ENCODE measurements around the gene GUCY1A1. TPM values are rescaled to one million over a fixed set of nuclear protein-coding genes. Genes with fewer than 3 reads are reported as not detected.

GUCY1A1 gene
- total RNA-seq, 2 experiments from 2014 or later, result not detected

DNA sequence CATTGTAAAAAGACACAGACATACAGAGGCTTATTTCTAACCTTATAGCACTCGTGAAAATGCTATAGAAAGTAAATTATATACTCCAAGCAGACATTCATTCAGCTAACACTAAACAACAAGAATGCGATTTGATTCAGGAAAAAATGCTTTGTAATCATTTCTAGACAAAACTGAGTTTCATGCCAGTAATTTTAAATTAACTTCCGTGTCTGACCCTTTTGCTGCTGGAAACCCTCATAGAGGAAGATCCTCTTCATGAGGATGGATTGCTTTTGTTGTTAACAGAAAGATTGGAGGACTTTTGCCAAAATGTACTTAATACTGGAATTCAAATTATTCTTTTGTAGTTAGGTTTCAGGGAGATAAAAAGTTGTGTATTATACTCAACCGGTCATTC, 43.3 kb downstream of the GUCY1A1 start:
- Histone ChIP-seq H3K36me3 (ENCODE audit: insufficient read depth, low read length) (no peaks in the 10 kb centered on the region), H3K4me1 (ENCODE audit: insufficient read depth, low read length) (no peaks in the 10 kb centered on the region), H3K27ac (ENCODE audit: low read depth in 1 of 2, low read length in 2 of 2) (no peak overlapping the region), H3K27me3 (ENCODE audit: control insufficient read depth in 1 of 2, insufficient read depth in 2 of 2, low read length in 2 of 2) (no peaks in the 10 kb centered on the region), H3K9me3 (ENCODE audit: control insufficient read depth in 1 of 2, insufficient read depth in 1 of 2, low read length in 2 of 2) (no peaks in the 10 kb centered on the region), H3K4me3 (ENCODE audit: low read length) (no peak overlapping the region)
- no peaks in the 10 kb centered on the region for H3K9me3 Mint-ChIP-seq
- TF ChIP-seq, protein P1, sequence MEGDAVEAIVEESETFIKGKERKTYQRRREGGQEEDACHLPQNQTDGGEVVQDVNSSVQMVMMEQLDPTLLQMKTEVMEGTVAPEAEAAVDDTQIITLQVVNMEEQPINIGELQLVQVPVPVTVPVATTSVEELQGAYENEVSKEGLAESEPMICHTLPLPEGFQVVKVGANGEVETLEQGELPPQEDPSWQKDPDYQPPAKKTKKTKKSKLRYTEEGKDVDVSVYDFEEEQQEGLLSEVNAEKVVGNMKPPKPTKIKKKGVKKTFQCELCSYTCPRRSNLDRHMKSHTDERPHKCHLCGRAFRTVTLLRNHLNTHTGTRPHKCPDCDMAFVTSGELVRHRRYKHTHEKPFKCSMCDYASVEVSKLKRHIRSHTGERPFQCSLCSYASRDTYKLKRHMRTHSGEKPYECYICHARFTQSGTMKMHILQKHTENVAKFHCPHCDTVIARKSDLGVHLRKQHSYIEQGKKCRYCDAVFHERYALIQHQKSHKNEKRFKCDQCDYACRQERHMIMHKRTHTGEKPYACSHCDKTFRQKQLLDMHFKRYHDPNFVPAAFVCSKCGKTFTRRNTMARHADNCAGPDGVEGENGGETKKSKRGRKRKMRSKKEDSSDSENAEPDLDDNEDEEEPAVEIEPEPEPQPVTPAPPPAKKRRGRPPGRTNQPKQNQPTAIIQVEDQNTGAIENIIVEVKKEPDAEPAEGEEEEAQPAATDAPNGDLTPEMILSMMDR (IDR thresholded peaks at IDR 0.05), result no peak
- no peaks in the 10 kb centered on the region for H3K36me3 Mint-ChIP-seq (ENCODE audit: low read depth)
- intact Hi-C loops (cut with DNase I, micrococcal nuclease), result no loop called here
- CTCF ChIA-PET, result no interaction called here
- POLR2A ChIA-PET, result no interaction called here
- peaks cover 4% of the 10 kb centered on the region for H3K27me3 Mint-ChIP-seq
- ATAC-seq (ENCODE audit: poor library complexity) (no peak), DNase-seq (no peak)
- H3K4me3 Mint-ChIP-seq, result no peak overlapping the region
- H3K27ac Mint-ChIP-seq, result no peak overlapping the region
- H3K4me1 Mint-ChIP-seq (ENCODE audit: low read depth), result no peaks in the 10 kb centered on the region

- H3K36me3 ChIP-seq (ENCODE audit: insufficient read depth, low read length), result no peaks in the 10 kb centered on the region
- Mint-ChIP-seq H3K27ac (no peak overlapping the region), H3K9me3 (no peaks in the 10 kb centered on the region), H3K27me3 (no peaks in the 10 kb centered on the region), H3K4me3 (no peak overlapping the region), H3K4me1 (ENCODE audit: low read depth) (no peaks in the 10 kb centered on the region), H3K36me3 (ENCODE audit: low read depth) (no peaks in the 10 kb centered on the region)
- no peak for ATAC-seq (ENCODE audit: poor library complexity)
- ChIA-PET POLR2A (no interaction called here), CTCF (no interaction called here)
- no peak for DNase-seq
- no peak overlapping the region for H3K4me3 ChIP-seq (ENCODE audit: low read length)
- TF ChIP-seq, protein P1 (IDR thresholded peaks at IDR 0.05), result no peak
- no peaks in the 10 kb centered on the region for H3K9me3 ChIP-seq (ENCODE audit: control insufficient read depth in 1 of 2, insufficient read depth in 1 of 2, low read length in 2 of 2)
- H3K27me3 ChIP-seq (ENCODE audit: control insufficient read depth in 1 of 2, insufficient read depth in 2 of 2, low read length in 2 of 2), result no peaks in the 10 kb centered on the region
- intact Hi-C loops (cut with DNase I, micrococcal nuclease), result no loop called here
- no peaks in the 10 kb centered on the region for H3K4me1 ChIP-seq (ENCODE audit: insufficient read depth, low read length)
- H3K27ac ChIP-seq (ENCODE audit: low read depth in 1 of 2, low read length in 2 of 2), result no peak overlapping the region
Observed at GRCh38 chr4:155711556-155711955, 44.9 kb downstream of the GUCY1A1 start.

DNA sequence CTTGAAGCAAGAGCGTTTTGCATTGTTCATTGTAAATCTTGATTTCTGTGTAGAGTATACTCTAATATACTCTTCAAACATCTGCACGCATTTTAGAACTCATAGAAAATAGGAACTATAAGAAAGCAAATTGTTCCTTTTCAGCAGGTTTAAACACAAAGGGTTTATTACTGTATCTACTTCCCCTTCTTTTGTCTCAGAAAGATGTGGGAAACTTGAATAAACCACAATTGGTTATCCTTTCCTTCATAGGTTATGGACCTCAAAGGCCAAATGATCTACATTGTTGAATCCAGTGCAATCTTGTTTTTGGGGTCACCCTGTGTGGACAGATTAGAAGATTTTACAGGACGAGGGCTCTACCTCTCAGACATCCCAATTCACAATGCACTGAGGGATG, 46.2 kb downstream of the GUCY1A1 start:
- Mint-ChIP-seq H3K9me3 (no peaks in the 10 kb centered on the region), H3K4me1 (ENCODE audit: low read depth) (no peaks in the 10 kb centered on the region), H3K27me3 (no peaks in the 10 kb centered on the region), H3K36me3 (ENCODE audit: low read depth) (no peaks in the 10 kb centered on the region), H3K4me3 (no peak overlapping the region), H3K27ac (no peak overlapping the region)
- Histone ChIP-seq H3K27me3 (ENCODE audit: control insufficient read depth in 1 of 2, insufficient read depth in 2 of 2, low read length in 2 of 2) (no peaks in the 10 kb centered on the region), H3K9me3 (ENCODE audit: control insufficient read depth in 1 of 2, insufficient read depth in 1 of 2, low read length in 2 of 2) (no peaks in the 10 kb centered on the region), H3K27ac (ENCODE audit: low read depth in 1 of 2, low read length in 2 of 2) (no peak overlapping the region), H3K4me3 (ENCODE audit: low read length) (no peak overlapping the region), H3K4me1 (ENCODE audit: insufficient read depth, low read length) (no peaks in the 10 kb centered on the region), H3K36me3 (ENCODE audit: insufficient read depth, low read length) (no peaks in the 10 kb centered on the region)
- ATAC-seq (ENCODE audit: poor library complexity) (no peak), DNase-seq (no peak)
- intact Hi-C loops (cut with DNase I, micrococcal nuclease), result no loop called here
- CTCF ChIA-PET, result no interaction called here
- TF ChIP-seq, protein P1 (IDR thresholded peaks at IDR 0.05), result no peak
- POLR2A ChIA-PET, result no interaction called here

Measured in CD4-positive, alpha-beta T cell (primary cell).